Body of pancreas (tissue), 4 donors: Measurements from ENCODE around the gene SCAP.

ENCODE experiments used
- POLR2A ChIP-seq, 3 donors: fragments of 450-650 bp; IDR thresholded peaks; one replicate each; pipeline ENCODE4 v1.6.1; 2016; ENCODE audit warnings: antibody characterized with exemption in 3 of 3, mild to moderate bottlenecking in 2 of 3
- TF ChIP-seq, protein P1 (sequence below), 7 experiments: fragments of 450-650 bp in 4 of 7; fragments of 200-600 bp in 3 of 7; sonication (generic) in 3 of 7; IDR thresholded peaks; one replicate each; pipeline ENCODE4 v1.5.1; 2016 to 2019; ENCODE audit warnings: antibody characterized with exemption in 7 of 7

DNA sequence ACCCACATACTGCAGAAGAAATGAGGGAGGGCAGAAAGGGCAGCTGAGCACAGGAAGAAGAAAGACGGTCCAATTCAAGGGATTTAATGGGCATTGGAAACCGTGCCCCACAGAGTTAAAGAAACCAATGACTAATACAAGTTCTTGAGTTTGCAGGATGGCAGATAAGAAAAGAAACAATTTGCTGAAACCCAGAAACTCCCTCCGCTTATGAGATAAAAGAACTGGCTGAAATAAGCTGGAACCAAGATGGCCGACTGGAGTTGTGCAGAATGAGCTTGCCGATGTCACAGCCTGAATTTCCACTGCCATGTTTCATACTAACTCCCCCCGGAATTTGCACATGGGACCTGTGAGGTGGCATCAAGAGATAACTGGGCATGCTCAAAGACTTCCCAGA is 47.1 kb downstream of the SCAP start:
- TF ChIP-seq, protein P1, sequence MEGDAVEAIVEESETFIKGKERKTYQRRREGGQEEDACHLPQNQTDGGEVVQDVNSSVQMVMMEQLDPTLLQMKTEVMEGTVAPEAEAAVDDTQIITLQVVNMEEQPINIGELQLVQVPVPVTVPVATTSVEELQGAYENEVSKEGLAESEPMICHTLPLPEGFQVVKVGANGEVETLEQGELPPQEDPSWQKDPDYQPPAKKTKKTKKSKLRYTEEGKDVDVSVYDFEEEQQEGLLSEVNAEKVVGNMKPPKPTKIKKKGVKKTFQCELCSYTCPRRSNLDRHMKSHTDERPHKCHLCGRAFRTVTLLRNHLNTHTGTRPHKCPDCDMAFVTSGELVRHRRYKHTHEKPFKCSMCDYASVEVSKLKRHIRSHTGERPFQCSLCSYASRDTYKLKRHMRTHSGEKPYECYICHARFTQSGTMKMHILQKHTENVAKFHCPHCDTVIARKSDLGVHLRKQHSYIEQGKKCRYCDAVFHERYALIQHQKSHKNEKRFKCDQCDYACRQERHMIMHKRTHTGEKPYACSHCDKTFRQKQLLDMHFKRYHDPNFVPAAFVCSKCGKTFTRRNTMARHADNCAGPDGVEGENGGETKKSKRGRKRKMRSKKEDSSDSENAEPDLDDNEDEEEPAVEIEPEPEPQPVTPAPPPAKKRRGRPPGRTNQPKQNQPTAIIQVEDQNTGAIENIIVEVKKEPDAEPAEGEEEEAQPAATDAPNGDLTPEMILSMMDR (IDR thresholded peaks at IDR 0.05) = no peak
- TF ChIP-seq POLR2A (IDR thresholded peaks at IDR 0.05) = no peak
